Activated CD4-positive, alpha-beta memory T cell treated with anti-CD3 and anti-CD28 coated beads, Interleukin-2, amount 10 ng/mL, durations not matched to agents 7 days and 5 days (primary cell): ENCODE data around the gene CHN2. TPM values are rescaled to one million over a fixed set of nuclear protein-coding genes. Genes with fewer than 3 reads are reported as not detected.

ENCODE experiments used
- CTCF ChIA-PET: fragments of 350-600 bp; sonication (Branson Sonifier 250); formaldehyde crosslinking; loops from one replicate; lab custom pipeline; 2021; ENCODE audit warnings: antibody characterized with exemption, inconsistent platforms; lab: Charles Lee
- POLR2A ChIA-PET: fragments of 350-600 bp; sonication (Branson Sonifier 250); formaldehyde crosslinking; loops from one replicate; lab custom pipeline; 2021; ENCODE audit warnings: antibody characterized with exemption; lab: Charles Lee
- DNase-seq: peaks from one replicate; pipeline ENCODE4 v3.0.0-alpha.2; 2020
- H3K27ac Mint-ChIP-seq: one replicate; pipeline ENCODE4 v1.8.0; 2021; ENCODE audit warnings: mild to moderate bottlenecking, mixed read lengths
- H3K27me3 Mint-ChIP-seq: one replicate; pipeline ENCODE4 v1.8.0; 2021; ENCODE audit warnings: mixed read lengths
- H3K36me3 Mint-ChIP-seq: one replicate; pipeline ENCODE4 v1.8.0; 2021; ENCODE audit warnings: low read depth, mixed read lengths
- H3K4me1 Mint-ChIP-seq: one replicate; pipeline ENCODE4 v1.8.0; 2021; ENCODE audit warnings: mixed read lengths
- H3K4me3 Mint-ChIP-seq: one replicate; pipeline ENCODE4 v1.8.0; 2021; ENCODE audit warnings: mild to moderate bottlenecking, mixed read lengths
- H3K9me3 Mint-ChIP-seq: one replicate; pipeline ENCODE4 v1.8.0; 2021; ENCODE audit warnings: mixed read lengths
- total RNA-seq, 2 experiments: library from RNA; stranded (reverse); gene quantifications; one replicate each; pipeline ENCODE4 v1.2.3, GENCODE V29; 2021

Gene CHN2
- total RNA-seq, 2 experiments from 2014 or later, result 6.8 to 7.4 TPM

DNA sequence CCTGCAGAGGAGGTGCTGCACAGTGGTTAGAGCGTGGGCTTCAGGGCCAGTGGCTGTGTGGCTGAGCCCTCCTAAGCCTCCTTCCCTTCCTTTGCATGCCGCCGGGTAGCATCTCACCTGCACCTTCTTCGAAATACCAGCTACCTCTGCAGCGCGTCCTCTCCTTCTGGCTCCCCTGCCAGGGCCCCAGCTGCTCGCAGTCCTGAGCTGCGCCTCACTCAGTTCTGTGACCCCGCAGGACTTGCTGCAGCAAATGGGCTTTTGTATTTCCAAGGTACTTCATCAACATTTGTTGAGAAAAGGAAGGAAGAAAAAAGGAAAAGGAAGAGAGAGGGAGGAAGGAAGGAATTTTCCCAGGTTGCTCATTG lies 222.3 kb downstream of the CHN2 start:
- POLR2A ChIA-PET, result no interaction called here
- no peaks in the 10 kb centered on the region for H3K36me3 Mint-ChIP-seq
- H3K9me3 Mint-ChIP-seq, result no peaks in the 10 kb centered on the region
- no peaks in the 10 kb centered on the region for H3K27me3 Mint-ChIP-seq
- no peak overlapping the region for H3K4me3 Mint-ChIP-seq
- CTCF ChIA-PET, result interaction anchor here (1.1 kb wide), 1 partner anchor 228 kb away, joined by 3 read pairs; no protein-coding TSS in a partner anchor
- no peak overlapping the region for H3K27ac Mint-ChIP-seq
- no peaks in the 10 kb centered on the region for H3K4me1 Mint-ChIP-seq
- DNase-seq, result no peak

GRCh38 chr7:29418056-29418455 lies 223.5 kb downstream of the CHN2 start:
- Mint-ChIP-seq H3K9me3 (no peaks in the 10 kb centered on the region), H3K27me3 (no peaks in the 10 kb centered on the region), H3K27ac (no peak overlapping the region), H3K4me3 (no peak overlapping the region), H3K4me1 (no peaks in the 10 kb centered on the region), H3K36me3 (no peaks in the 10 kb centered on the region)
- DNase-seq, result no peak
- POLR2A ChIA-PET, result no interaction called here
- CTCF ChIA-PET, result no interaction called here

DNA sequence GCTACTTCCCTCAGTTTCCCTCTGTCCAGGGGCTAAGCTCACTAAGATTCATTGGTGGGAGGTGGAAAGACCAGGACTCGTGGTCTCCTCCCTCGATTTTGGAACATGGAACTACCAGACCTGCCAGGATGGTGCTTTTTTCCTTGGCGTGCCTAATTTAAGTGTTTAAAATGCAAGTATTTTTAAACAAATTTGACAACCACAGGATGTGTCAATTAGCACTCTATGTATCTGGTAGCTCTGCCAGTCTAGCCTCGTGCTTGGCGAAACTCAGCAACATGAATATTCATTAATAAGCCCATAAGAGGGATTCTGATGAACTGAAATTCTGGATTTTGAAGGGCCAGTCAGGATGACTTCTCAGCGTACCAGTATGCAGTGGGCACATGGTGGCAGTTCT lies 224.1 kb downstream of the CHN2 start:
- no peak overlapping the region for H3K27ac Mint-ChIP-seq
- CTCF ChIA-PET, result no interaction called here
- H3K4me3 Mint-ChIP-seq, result no peak overlapping the region
- DNase-seq, result no peak
- no peaks in the 10 kb centered on the region for H3K27me3 Mint-ChIP-seq
- no peaks in the 10 kb centered on the region for H3K36me3 Mint-ChIP-seq
- POLR2A ChIA-PET, result no interaction called here
- H3K9me3 Mint-ChIP-seq, result no peaks in the 10 kb centered on the region
- H3K4me1 Mint-ChIP-seq, result no peaks in the 10 kb centered on the region

GRCh38 chr7:29420011-29420410 lies 225.4 kb downstream of the CHN2 start:
- Mint-ChIP-seq H3K27ac (no peak overlapping the region), H3K4me3 (no peak overlapping the region), H3K9me3 (no peaks in the 10 kb centered on the region), H3K4me1 (no peaks in the 10 kb centered on the region), H3K27me3 (no peaks in the 10 kb centered on the region), H3K36me3 (no peaks in the 10 kb centered on the region)
- DNase-seq, result no peak
- ChIA-PET CTCF (no interaction called here), POLR2A (no interaction called here)

DNA sequence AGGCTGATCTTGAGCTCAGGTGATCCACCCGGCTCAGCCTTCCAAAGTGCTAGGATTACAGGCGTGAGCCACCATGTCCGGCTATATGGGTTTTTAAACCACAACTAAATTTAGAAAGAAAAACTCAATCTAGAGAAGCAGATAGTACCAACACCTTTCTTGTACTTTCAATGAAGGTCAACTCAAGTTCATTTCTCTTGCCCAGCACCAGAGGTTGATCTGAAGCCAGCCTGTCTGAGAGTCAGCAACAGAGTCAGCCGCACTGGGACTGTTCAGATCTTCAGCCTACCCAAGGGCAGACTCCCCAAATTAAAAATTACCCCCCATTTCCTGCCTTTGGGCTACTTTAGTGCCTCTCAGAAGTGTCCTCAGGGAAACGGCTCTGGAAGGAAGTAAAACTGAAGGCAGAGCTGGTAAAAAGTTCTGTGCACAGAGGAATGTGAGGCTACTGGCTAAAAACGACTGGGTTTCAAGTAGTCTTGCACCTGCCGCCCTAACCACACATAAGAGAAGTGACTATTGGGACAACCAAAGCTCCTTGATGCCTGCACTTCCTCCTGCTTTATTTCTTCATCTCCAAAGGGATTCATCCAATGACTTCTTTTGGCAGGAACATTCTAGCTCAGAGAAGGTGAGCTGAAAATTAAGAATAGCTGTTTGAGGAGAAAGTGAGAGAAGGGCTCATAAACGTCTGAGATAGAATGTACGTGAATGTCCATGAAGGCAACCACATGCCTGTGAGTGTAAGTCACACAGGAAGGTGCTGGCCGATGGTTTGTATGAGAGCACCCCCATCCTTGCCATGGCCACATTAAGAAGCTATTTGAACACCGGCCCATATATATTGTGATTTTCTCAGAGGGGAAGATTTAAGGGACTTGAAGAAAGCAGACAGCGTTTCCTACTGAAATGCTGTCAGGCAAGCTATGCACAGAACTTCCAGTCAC lies 226.7 kb downstream of the CHN2 start:
- no peak for DNase-seq
- Mint-ChIP-seq H3K4me3 (no peak overlapping the region), H3K27me3 (no peaks in the 10 kb centered on the region), H3K36me3 (no peaks in the 10 kb centered on the region), H3K4me1 (no peaks in the 10 kb centered on the region), H3K27ac (no peak overlapping the region), H3K9me3 (no peaks in the 10 kb centered on the region)
- CTCF ChIA-PET, result no interaction called here
- POLR2A ChIA-PET, result no interaction called here

DNA sequence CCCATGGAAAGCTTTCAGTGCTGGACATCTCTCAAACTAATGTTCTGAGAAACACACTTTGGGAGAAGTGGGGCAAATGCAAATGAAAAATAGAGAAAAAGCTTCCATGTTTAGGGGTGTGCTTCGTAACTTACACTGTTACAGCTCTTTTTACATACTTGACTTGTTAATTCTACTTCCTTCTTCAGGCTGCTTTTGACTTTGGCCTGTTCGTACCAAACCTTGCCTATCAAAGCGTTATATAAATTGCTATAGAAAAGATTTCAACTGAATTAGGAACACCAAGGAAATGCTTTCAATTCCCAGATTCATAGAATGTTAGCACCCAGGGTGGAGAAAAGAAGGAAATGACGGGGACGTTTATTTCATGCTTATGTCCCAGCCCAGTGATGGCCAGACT lies 228.3 kb downstream of the CHN2 start:
- no peak overlapping the region for H3K27ac Mint-ChIP-seq
- H3K9me3 Mint-ChIP-seq, result no peaks in the 10 kb centered on the region
- no peaks in the 10 kb centered on the region for H3K27me3 Mint-ChIP-seq
- POLR2A ChIA-PET, result no interaction called here
- DNase-seq, result no peak
- no peaks in the 10 kb centered on the region for H3K36me3 Mint-ChIP-seq
- CTCF ChIA-PET, result no interaction called here
- H3K4me1 Mint-ChIP-seq, result no peaks in the 10 kb centered on the region
- no peak overlapping the region for H3K4me3 Mint-ChIP-seq

- DNase-seq, result no peak
- Mint-ChIP-seq H3K36me3 (no peaks in the 10 kb centered on the region), H3K27ac (no peak overlapping the region), H3K9me3 (no peaks in the 10 kb centered on the region), H3K4me3 (no peak overlapping the region), H3K4me1 (no peaks in the 10 kb centered on the region), H3K27me3 (no peaks in the 10 kb centered on the region)
- ChIA-PET POLR2A (no interaction called here), CTCF (no interaction called here)
These were observed 229.9 kb downstream of the CHN2 start for GRCh38 chr7:29424295-29424983.

- no peak for DNase-seq
- Mint-ChIP-seq H3K27ac (no peak overlapping the region), H3K27me3 (no peaks in the 10 kb centered on the region), H3K9me3 (no peaks in the 10 kb centered on the region), H3K36me3 (no peaks in the 10 kb centered on the region), H3K4me3 (no peak overlapping the region), H3K4me1 (no peaks in the 10 kb centered on the region)
- ChIA-PET POLR2A (no interaction called here), CTCF (no interaction called here)
These were observed 230.4 kb downstream of the CHN2 start for GRCh38 chr7:29424984-29425309.

DNA sequence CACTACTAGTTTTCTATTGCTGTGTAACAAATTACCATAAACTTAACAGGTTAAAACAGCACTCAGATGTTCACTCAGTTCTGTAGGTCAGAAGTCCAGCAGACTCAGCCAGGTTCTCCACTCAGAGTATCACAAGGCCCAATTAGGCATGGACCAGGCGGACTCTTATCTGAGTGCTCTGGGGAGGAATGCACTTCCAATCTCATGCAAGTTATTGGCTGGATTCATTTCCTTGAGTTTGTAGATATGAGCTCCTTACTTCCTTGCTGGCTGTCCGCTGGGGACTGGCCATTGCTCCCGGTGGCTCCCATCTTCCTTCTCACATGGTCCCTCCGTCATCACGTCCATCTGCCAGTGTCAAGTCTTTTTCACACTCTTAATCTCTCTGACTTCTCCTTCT lies 232.0 kb downstream of the CHN2 start:
- Mint-ChIP-seq H3K4me3 (no peak overlapping the region), H3K27me3 (no peaks in the 10 kb centered on the region), H3K27ac (no peak overlapping the region), H3K4me1 (no peaks in the 10 kb centered on the region), H3K9me3 (no peaks in the 10 kb centered on the region), H3K36me3 (no peaks in the 10 kb centered on the region)
- CTCF ChIA-PET, result no interaction called here
- POLR2A ChIA-PET, result no interaction called here
- DNase-seq, result no peak

DNA sequence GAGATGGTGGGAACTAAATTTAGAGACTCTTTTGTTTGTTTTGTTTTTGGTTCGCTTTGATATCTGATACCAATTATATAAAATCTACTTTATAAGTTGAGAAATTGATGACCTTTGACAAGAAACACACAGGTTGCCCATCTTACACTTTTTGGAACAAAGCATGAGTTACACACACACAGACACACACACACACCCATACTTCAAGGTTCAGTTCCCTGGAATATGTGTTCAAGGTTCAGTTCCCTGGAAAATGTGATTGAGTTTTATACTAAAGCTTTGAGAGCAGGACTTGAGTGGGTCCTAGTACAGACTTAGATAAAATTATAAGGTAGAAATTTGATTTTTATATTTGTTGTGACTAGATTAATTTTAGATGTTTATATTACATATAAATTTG lies 234.8 kb downstream of the CHN2 start:
- Mint-ChIP-seq H3K9me3 (no peaks in the 10 kb centered on the region), H3K4me1 (peaks cover 3% of the 10 kb centered on the region), H3K36me3 (no peaks in the 10 kb centered on the region), H3K4me3 (no peak overlapping the region), H3K27me3 (no peaks in the 10 kb centered on the region), H3K27ac (no peak overlapping the region)
- CTCF ChIA-PET, result interaction anchor here (1.5 kb wide), 1 partner anchor 21 kb away, joined by 3 read pairs; no protein-coding TSS in a partner anchor
- no peak for DNase-seq
- POLR2A ChIA-PET, result no interaction called here

- no peak for DNase-seq
- no peaks in the 10 kb centered on the region for H3K27me3 Mint-ChIP-seq
- H3K9me3 Mint-ChIP-seq, result no peaks in the 10 kb centered on the region
- no peaks in the 10 kb centered on the region for H3K36me3 Mint-ChIP-seq
- no peak overlapping the region for H3K4me3 Mint-ChIP-seq
- ChIA-PET POLR2A (no interaction called here), CTCF (interaction anchor here (1.5 kb wide), 1 partner anchor 22 kb away, joined by 3 read pairs; no protein-coding TSS in a partner anchor)
- no peak overlapping the region for H3K27ac Mint-ChIP-seq
- H3K4me1 Mint-ChIP-seq, result peaks cover 3% of the 10 kb centered on the region
These were observed 235.8 kb downstream of the CHN2 start for GRCh38 chr7:29430279-29430949.

DNA sequence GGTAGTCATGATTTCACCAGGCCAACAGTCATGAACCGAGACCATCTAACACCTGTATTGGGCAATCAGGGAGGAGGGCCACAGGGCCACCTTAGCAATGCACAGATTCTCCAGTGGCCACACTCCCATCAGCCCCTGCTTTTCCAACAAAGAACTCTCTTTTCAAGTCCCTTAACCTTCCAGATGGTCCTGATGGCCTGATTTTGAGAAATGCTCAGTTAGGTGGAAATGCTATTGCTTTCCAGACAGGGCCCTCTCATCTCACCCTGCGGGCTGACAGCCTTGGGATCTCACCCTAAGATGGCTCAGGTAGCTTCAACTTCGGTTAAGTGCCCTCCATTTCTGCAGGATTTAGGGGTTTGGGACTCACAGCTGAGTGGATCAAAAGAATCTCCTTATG lies 237.1 kb downstream of the CHN2 start:
- CTCF ChIA-PET, result no interaction called here
- H3K27me3 Mint-ChIP-seq, result no peaks in the 10 kb centered on the region
- H3K27ac Mint-ChIP-seq, result no peak overlapping the region
- POLR2A ChIA-PET, result no interaction called here
- no peaks in the 10 kb centered on the region for H3K36me3 Mint-ChIP-seq
- no peak overlapping the region for H3K4me3 Mint-ChIP-seq
- peaks cover 3% of the 10 kb centered on the region for H3K4me1 Mint-ChIP-seq
- H3K9me3 Mint-ChIP-seq, result no peaks in the 10 kb centered on the region
- no peak for DNase-seq

DNA sequence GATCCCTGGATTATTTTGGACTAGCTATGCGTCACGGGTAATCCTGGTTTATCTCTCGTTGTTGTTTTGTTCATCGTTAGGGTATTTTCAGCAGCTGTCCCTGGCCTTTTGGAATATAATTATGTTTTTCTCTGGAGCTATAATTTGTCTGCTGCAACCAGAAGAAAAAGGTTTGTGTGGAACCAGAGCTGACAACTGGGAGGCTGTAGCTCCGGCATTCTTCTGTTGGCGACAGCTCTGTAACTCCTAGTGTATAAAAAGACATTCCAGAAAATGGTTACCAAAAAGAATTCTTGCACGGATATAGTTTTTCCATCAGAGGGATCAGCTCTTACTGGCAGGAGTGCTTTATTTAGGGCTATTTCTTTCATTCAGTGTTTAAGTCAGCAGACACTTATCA lies 238.1 kb downstream of the CHN2 start:
- POLR2A ChIA-PET, result no interaction called here
- no peaks in the 10 kb centered on the region for H3K36me3 Mint-ChIP-seq
- no peaks in the 10 kb centered on the region for H3K9me3 Mint-ChIP-seq
- H3K27ac Mint-ChIP-seq, result no peak overlapping the region
- DNase-seq, result no peak
- no peaks in the 10 kb centered on the region for H3K27me3 Mint-ChIP-seq
- peaks cover 3% of the 10 kb centered on the region for H3K4me1 Mint-ChIP-seq
- CTCF ChIA-PET, result no interaction called here
- H3K4me3 Mint-ChIP-seq, result no peak overlapping the region
